HG02623 (cell line): ENCODE results near the gene PLSCR3.

ENCODE experiments used
- ATAC-seq: cut with Tn5 transposase; IDR thresholded peaks from one replicate; pipeline ENCODE4 v1.9.1; 2021; ENCODE audit warnings: moderate library complexity; ENCODE audit not compliant: unreplicated experiment

The PLSCR3 gene

GRCh38 chr17:7426896-7427489 is 32.7 kb upstream of the PLSCR3 start:
- ATAC-seq, result no peak

DNA sequence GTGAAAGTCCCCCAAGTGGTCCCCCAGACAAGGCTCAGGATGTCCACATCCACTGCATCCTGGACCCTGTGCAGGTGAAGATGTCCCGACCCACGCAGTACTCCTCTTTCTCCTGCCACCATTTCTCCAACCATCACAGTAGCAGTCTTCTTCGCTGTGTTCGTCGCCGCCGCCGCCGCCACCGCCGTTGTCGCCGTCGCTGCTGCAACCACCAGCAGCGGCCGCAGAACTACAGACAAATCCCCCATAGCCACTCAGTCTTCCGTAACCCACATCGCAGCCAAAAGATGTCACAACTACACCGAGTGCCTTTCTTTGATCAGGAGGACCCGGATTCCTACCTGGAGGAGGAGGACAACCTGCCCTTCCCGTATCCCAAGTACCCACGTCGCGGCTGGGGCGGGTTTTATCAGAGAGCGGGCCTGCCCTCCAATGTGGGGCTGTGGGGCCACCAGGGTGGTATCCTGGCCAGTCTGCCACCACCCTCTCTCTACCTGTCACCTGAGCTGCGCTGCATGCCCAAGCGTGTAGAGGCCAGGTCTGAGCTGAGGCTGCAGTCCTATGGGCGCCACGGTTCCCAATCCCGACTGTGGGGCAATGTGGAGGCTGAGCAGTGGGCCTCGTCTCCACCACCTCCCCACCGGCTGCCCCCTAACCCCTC is 32.0 kb upstream of the PLSCR3 start:
- ATAC-seq, result no peak

- no peak for ATAC-seq
Measured at GRCh38 chr17:7425756-7426155, 31.4 kb upstream of the PLSCR3 start.

- ATAC-seq, result no peak
Measured at GRCh38 chr17:7425316-7425715, 31.0 kb upstream of the PLSCR3 start, which contains the start of gene SPEM2. SPEM2 (plus strand) TSS chr17:7425616; CDS start chr17:7425689, 73 bp downstream.

- no peak for ATAC-seq
Measured at GRCh38 chr17:7423679-7424078, 29.4 kb upstream of the PLSCR3 start.

GRCh38 chr17:7421186-7421585 is 26.9 kb upstream of the PLSCR3 start:
- no peak for ATAC-seq

- no peak for ATAC-seq
Measured at GRCh38 chr17:7419819-7420610, 25.7 kb upstream of the PLSCR3 start, which contains the start of gene SPEM1. SPEM1 (plus strand) TSS chr17:7420324; CDS start chr17:7420385, 61 bp downstream.

GRCh38 chr17:7418472-7419152 is 24.3 kb upstream of the PLSCR3 start:
- no peak for ATAC-seq

DNA sequence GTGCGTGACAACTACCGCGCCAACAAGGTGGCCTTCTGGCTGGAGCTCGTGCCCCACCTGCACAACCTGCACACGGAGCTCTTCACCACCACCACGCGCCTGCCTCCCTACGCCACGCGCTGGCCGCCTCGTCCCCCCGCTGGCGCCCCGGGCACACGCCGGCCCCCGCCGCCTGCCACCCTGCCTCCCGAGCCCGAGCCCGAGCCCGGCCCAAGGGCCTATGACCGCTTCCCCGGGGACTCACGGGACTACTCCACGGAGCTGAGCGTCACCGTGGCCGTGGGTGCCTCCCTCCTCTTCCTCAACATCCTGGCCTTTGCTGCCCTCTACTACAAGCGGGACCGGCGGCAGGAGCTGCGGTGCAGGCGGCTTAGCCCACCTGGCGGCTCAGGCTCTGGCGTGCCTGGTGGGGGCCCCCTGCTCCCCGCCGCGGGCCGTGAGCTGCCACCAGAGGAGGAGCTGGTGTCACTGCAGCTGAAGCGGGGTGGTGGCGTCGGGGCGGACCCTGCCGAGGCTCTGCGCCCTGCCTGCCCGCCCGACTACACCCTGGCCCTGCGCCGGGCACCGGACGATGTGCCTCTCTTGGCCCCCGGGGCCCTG is 22.8 kb upstream of the PLSCR3 start:
- no peak for ATAC-seq

- no peak for ATAC-seq
Measured at GRCh38 chr17:7416323-7416722, 22.0 kb upstream of the PLSCR3 start.

DNA sequence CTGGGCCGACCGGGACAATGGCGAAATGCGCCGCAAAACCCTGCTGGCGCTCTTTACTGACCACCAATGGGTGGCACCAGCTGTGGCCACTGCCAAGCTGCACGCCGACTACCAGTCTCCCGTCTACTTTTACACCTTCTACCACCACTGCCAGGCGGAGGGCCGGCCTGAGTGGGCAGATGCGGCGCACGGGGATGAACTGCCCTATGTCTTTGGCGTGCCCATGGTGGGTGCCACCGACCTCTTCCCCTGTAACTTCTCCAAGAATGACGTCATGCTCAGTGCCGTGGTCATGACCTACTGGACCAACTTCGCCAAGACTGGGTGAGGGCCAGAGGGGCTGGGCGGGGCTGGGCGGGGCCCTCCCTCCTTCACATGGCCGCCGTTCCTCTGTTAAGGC is 21.5 kb upstream of the PLSCR3 start:
- ATAC-seq, result no peak

DNA sequence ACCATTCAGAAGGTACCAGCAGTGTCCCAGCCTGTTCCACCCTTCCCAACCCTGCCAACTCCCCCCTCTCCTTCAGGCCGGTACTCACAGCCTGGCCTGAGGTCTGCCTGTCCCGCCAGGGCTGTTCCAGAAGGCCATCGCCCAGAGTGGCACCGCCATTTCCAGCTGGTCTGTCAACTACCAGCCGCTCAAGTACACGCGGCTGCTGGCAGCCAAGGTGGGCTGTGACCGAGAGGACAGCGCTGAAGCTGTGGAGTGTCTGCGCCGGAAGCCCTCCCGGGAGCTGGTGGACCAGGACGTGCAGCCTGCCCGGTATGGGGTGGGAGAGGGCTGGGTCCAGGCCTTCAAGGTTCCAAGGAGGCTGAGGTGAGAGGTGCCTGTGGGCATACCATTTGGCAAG is 20.5 kb upstream of the PLSCR3 start:
- ATAC-seq, result no peak

DNA sequence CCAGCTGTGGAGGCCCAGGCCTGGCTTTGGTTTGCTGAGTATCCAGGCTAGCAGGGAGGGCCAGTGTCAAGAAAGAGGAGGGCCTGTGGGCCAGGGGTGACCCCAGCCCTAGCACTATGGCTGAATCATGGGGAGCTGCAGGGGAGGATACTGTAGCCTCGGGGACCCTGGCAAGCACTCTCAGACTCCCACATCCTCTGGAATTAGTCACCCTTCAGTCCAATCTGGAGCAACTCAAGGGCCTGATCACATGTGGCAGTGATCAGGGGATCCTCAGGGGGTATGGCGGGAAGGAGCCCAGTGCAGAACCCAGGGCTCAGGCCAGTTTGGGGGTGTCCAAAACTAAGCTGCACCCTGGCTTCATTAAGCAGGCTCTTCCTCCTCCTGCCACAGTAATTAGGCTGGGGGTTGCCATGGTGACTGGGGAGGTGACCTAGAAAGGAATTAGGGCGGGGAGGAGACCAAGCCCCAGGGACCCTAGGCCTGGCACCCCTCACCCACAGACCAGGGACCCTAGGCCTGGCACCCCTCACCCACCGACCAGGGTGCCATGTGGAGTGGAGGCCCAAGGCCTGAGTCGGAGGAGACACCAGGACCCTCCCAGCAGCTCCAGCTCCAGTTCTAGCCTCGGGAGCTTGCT is 19.1 kb upstream of the PLSCR3 start:
- ATAC-seq, result no peak

- no peak for ATAC-seq
Measured at GRCh38 chr17:7411427-7411750, 17.1 kb upstream of the PLSCR3 start.

DNA sequence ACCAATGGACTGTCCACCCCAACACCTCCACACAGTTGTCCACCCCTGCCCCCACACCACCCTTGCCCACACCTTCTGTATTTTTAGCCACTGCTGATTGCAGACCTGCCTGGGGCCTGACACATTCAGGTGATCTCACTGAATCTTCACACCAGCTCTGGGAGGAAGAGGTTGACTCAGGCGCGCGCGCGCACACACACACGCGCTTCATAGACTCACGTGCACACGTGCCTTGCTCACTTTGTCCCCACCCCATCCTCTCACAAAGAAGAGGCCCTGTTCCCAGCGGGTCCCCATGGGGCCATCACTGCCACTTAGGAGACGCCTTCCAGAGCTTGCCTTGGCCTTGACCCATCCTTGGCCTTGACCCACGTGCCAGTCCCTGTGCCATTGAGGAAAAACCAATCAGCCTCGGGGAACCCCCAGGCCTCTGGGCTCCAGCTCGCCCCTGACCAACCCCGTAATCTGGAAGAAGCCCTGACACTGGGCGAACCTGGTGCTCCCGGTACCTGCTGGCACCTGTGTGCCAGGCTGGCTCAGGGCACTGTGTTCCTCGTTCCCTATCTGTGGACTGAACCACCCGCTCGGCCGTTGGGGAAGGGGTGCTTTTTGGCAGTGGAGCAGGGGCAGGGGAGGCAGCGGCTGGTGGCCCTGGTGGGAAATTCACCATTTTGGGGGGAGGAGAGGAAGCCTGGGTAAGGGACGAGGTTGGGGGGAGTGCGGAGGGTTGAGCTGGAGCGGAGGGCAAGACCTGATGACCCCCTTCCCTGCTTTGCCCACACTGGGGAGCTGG is 16.5 kb upstream of the PLSCR3 start:
- no peak for ATAC-seq

DNA sequence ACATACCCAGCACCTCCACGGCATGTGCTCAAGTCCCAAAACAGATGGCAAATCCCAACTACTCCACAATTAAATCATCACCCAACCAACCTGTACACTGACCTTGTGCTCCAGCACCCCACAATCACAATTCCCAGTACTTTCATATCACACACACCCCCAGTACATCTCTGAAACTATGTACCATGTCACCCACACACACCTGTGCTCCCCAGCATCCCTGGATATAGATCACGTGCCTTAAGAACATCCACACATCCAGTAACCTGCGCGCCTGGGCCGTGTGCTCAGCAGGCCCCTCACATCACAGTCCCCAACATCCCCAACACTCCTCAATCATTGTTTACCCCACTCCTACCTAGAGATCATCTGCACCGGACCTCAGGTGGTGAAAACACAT is 15.4 kb upstream of the PLSCR3 start:
- no peak for ATAC-seq

DNA sequence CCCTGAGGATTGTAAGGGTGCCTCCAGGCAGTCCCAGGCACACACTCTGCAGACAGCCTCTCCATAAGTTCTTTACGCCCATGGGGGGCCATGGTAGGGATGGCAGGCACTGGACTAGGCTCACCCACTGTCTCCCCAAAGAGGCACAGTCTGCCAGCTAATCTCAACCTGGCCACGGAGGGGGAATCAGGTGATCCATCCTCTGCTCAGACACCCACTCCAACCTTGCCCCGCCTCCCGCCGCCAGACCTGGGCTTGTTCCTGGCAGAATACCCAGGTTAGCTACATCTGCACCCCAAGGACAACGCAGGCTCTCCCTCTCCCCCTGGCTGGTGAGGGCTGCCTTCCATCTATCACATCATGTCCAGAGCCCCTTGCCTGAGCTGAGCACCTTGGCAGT is 14.5 kb upstream of the PLSCR3 start:
- ATAC-seq, result no peak

DNA sequence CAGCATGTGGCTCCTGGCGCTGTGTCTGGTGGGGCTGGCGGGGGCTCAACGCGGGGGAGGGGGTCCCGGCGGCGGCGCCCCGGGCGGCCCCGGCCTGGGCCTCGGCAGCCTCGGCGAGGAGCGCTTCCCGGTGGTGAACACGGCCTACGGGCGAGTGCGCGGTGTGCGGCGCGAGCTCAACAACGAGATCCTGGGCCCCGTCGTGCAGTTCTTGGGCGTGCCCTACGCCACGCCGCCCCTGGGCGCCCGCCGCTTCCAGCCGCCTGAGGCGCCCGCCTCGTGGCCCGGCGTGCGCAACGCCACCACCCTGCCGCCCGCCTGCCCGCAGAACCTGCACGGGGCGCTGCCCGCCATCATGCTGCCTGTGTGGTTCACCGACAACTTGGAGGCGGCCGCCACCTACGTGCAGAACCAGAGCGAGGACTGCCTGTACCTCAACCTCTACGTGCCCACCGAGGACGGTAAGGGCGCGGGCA is 14.0 kb upstream of the PLSCR3 start:
- no peak for ATAC-seq

DNA sequence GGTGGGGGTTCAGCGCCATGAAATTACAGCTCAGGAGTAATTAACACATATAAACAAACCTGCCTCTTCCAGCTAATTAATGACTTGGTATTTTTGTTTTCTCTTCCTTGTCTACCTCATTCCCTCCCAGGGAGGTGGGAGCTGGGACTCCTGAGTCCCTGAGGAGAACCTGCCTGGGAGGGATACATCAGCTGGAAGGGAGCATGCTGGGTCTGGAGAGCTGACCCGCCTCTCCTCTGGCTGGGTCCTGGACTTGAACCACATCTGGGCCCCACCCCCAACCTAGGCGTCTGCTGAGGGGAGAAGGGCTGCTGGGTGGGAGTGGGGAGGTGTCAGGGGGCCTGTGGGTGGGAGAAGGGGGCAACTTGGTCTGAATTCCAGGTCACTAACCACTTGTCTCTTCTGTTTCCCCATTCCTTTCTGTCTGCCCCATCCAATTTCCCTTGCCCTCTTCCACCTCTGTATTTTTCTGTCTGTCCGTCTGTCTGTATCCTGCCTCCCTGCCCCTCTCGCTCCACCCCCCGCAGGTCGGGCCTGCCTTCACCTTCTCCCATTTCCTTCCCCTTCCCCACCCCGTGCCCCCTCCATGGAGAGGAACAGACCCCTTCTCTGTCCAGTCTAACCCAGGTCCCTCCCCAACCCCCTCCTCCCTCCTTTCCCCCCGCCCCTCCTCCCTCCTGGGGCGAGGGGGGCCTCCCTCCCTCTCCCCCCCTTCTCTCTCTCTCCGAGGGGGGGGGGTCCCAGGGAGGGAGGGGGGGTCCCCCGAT is 13.3 kb upstream of the PLSCR3 start, which contains the start of gene NLGN2:
TSS of gene NLGN2 (plus strand) at position 361 of the 767 bp plus-strand sequence. CDS start 411 bp downstream, outside the sequence.
- no peak for ATAC-seq
